Gastroesophageal sphincter (tissue), 4 donors: ENCODE data around the gene CHKB. TPM values are rescaled to one million over a fixed set of nuclear protein-coding genes. Genes with fewer than 3 reads are reported as not detected.

Source experiments
- ATAC-seq: fragments of 150-250 bp; one replicate; pipeline ENCODE4 v1.9.1; 2016; ENCODE audit warnings: mild to moderate bottlenecking, moderate library complexity
- H3K27ac ChIP-seq, 4 donors: fragments of 200-600 bp; sonication (generic) in 3 of 4; 1 replicate in 3 of 4; 2 replicates in 1 of 4; pipeline ENCODE4 v1.5.1; 2016 to 2019
- H3K27me3 ChIP-seq: fragments of 200-600 bp; sonication (generic); one replicate; pipeline ENCODE4 v1.5.1; 2019
- H3K36me3 ChIP-seq, 2 donors: fragments of 200-600 bp; sonication (generic); one replicate each; pipeline ENCODE4 v1.5.1; 2019; ENCODE audit warnings: control low read depth in 1 of 2
- H3K4me1 ChIP-seq, 3 donors: fragments of 200-600 bp; sonication (generic); 1 replicate in 2 of 3; 2 replicates in 1 of 3; pipeline ENCODE4 v1.5.1; 2016 to 2019; ENCODE audit warnings: control low read depth in 2 of 3
- H3K4me3 ChIP-seq, 2 donors: fragments of 200-600 bp; sonication (generic); one replicate each; pipeline ENCODE4 v1.5.1; 2019; ENCODE audit warnings: mild to moderate bottlenecking in 1 of 2, moderate library complexity in 1 of 2
- H3K9me3 ChIP-seq, 3 donors: fragments of 200-600 bp; sonication (generic); one replicate each; pipeline ENCODE4 v1.5.1; 2017 to 2019; ENCODE audit warnings: control low read depth in 2 of 3
- EP300 ChIP-seq: sonication (generic); formaldehyde crosslinking; IDR thresholded peaks from one replicate; pipeline ENCODE4 v1.6.1; 2017; ENCODE audit warnings: antibody characterized with exemption, mild to moderate bottlenecking
- POLR2A ChIP-seq, 2 donors: fragments of 450-650 bp; IDR thresholded peaks; one replicate each; pipeline ENCODE4 v1.6.1; 2017; ENCODE audit warnings: antibody characterized with exemption in 2 of 2, mild to moderate bottlenecking in 2 of 2, moderate library complexity in 1 of 2
- POLR2AphosphoS5 ChIP-seq: sonication (generic); formaldehyde crosslinking; IDR thresholded peaks from one replicate; pipeline ENCODE4 v1.6.1; 2017; ENCODE audit warnings: antibody characterized with exemption
- WGBS, 2 donors: methylation state at CpG; one replicate each; pipeline ENCODE4 v1.1.5; 2018; ENCODE audit warnings: low coverage in 1 of 2; 5-methylcytosine and 5-hydroxymethylcytosine counted together
- total RNA-seq, 4 donors: library from RNA; depleted of rRNA; stranded (reverse); fragments of >200 nt; gene quantifications; one replicate each; pipeline ENCODE4 v1.1.0, GENCODE V29; 2016
- TF ChIP-seq, protein P1 (sequence below), 4 experiments: fragments of 200-600 bp in 2 of 4; fragments of 450-650 bp in 2 of 4; sonication (generic) in 1 of 4; IDR thresholded peaks; one replicate each; pipeline ENCODE4 v1.5.1; 2017 to 2019; ENCODE audit warnings: antibody characterized with exemption in 4 of 4, mild to moderate bottlenecking in 2 of 4, moderate library complexity in 2 of 4

The CHKB gene
- total RNA-seq, 4 donors from 2014 or later, result 16.6 to 39.8 (median 33.1) TPM

DNA sequence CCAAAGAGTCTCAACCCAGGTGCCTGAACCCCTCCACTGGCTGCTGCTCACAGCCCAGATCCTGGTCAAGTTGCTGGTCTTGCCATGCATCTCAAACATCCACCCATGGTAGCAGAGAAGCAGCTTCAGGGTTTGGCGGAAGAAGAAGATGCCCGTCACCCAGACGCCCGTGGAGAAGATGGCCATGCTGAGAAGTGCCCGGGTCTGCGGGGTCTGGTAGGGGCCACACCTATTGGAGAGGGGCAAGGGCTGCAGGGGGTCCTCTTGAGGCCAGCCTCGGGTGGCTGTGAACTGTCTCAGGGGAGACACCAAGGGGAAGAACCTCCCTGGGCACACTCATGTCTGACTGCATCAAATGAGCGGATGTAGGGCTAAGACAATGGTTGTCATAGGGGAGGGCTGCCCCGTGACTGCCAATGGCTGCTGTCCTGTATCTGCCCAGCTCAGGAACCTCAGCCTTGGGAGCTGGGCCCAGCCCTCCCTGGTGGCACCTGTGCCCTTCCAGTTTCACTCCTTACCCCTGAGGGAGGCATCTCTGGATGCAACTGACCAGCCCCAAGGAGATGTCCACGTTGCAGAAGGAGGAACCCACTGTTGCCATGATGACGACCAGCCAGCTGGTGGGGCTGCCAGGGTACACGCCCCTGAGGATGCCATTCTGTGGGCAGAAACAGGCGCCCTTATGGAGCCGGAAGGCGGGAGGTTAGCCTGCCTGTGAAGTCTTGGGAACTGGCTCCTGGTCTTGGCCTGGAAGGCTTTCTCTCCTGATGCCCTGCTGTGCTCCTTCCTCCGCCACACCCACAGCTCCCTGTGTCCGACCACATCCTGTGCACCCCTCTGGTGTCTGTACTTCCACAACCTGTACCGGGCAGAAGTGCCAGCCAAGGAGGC lies 5.6 kb downstream of the CHKB start:
- no peak for ATAC-seq
- peaks cover 4% of the 10 kb centered on the region for H3K27me3 ChIP-seq
- H3K4me1 ChIP-seq, result peaks cover 0 to 41% (median 22%) of the 10 kb centered on the region in 3 donors
- no peaks in the 10 kb centered on the region for H3K9me3 ChIP-seq
- H3K27ac ChIP-seq, result peak overlapping the region in 1 of 4 donors; percentile 77
- H3K4me3 ChIP-seq, result peak overlapping the region in 1 of 2 donors; percentile 52
- whole genome bisulfite sequencing, 2 donors, result 73 to 80% methylated on average over 1 to 6 of the region's 18 CpGs
- TF ChIP-seq, protein P1, sequence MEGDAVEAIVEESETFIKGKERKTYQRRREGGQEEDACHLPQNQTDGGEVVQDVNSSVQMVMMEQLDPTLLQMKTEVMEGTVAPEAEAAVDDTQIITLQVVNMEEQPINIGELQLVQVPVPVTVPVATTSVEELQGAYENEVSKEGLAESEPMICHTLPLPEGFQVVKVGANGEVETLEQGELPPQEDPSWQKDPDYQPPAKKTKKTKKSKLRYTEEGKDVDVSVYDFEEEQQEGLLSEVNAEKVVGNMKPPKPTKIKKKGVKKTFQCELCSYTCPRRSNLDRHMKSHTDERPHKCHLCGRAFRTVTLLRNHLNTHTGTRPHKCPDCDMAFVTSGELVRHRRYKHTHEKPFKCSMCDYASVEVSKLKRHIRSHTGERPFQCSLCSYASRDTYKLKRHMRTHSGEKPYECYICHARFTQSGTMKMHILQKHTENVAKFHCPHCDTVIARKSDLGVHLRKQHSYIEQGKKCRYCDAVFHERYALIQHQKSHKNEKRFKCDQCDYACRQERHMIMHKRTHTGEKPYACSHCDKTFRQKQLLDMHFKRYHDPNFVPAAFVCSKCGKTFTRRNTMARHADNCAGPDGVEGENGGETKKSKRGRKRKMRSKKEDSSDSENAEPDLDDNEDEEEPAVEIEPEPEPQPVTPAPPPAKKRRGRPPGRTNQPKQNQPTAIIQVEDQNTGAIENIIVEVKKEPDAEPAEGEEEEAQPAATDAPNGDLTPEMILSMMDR (IDR thresholded peaks at IDR 0.05), result no peak
- no peak for TF ChIP-seq EP300
- TF ChIP-seq POLR2A (IDR thresholded peaks at IDR 0.05), result no peak
- TF ChIP-seq POLR2AphosphoS5, result no peak
- peaks cover 0 to 40% of the 10 kb centered on the region in 2 donors for H3K36me3 ChIP-seq

- WGBS, 2 donors, result 61% methylated on average over 4 of the region's 5 CpGs; no CpG with 5 or more reads in 1 of the 2 donors
- Histone ChIP-seq H3K27me3 (peaks cover 4% of the 10 kb centered on the region), H3K4me3 (no peak overlapping the region), H3K4me1 (peaks cover 0 to 31% (median 15%) of the 10 kb centered on the region in 3 donors), H3K36me3 (peaks cover 0 to 49% of the 10 kb centered on the region in 2 donors), H3K27ac (no peak overlapping the region), H3K9me3 (no peaks in the 10 kb centered on the region)
- TF ChIP-seq EP300 (no peak), POLR2AphosphoS5 (no peak), POLR2A (IDR thresholded peaks at IDR 0.05) (no peak)
- TF ChIP-seq, protein P1 (IDR thresholded peaks at IDR 0.05), result no peak
- ATAC-seq, result no peak
Observed at GRCh38 chr22:50576070-50576469, 6.6 kb downstream of the CHKB start.

GRCh38 chr22:50575426-50575941 lies 7.2 kb downstream of the CHKB start:
- WGBS, 2 donors, result 62 to 83% methylated on average over 1 to 5 of the region's 8 CpGs
- no peak for ATAC-seq
- no peak for TF ChIP-seq POLR2A (IDR thresholded peaks at IDR 0.05)
- TF ChIP-seq EP300, result no peak
- TF ChIP-seq, protein P1 (IDR thresholded peaks at IDR 0.05), result no peak
- no peak for TF ChIP-seq POLR2AphosphoS5
- Histone ChIP-seq H3K27ac (no peak overlapping the region), H3K9me3 (no peaks in the 10 kb centered on the region), H3K4me3 (no peak overlapping the region), H3K27me3 (peaks cover 4% of the 10 kb centered on the region), H3K36me3 (peaks cover 0 to 55% of the 10 kb centered on the region in 2 donors), H3K4me1 (peaks cover 0 to 29% (median 15%) of the 10 kb centered on the region in 3 donors)

GRCh38 chr22:50574383-50574755 lies 8.3 kb downstream of the CHKB start:
- Histone ChIP-seq H3K27me3 (peaks cover 4% of the 10 kb centered on the region), H3K4me1 (peaks cover 0 to 25% (median 14%) of the 10 kb centered on the region in 3 donors), H3K4me3 (no peak overlapping the region), H3K36me3 (peaks cover 0 to 58% of the 10 kb centered on the region in 2 donors), H3K9me3 (no peaks in the 10 kb centered on the region), H3K27ac (no peak overlapping the region)
- TF ChIP-seq POLR2AphosphoS5, result no peak
- TF ChIP-seq, protein P1 (IDR thresholded peaks at IDR 0.05), result no peak
- ATAC-seq, result no peak
- WGBS, 2 donors, result 96 to 100% methylated on average over 1 to 4 of the region's 11 CpGs
